OCI-LY7 (cell line): Measurements from ENCODE around the gene GGCT. TPM values are rescaled to one million over a fixed set of nuclear protein-coding genes. Genes with fewer than 3 reads are reported as not detected.

Experiments used
- BruUV-seq: library from RNA; stranded (reverse); fragments of 400-500 nt; replicated peaks from 2 replicates; lab custom pipeline; 2021; lab: Mats Ljungman, UMichigan
- CTCF ChIA-PET: fragments of 300-600 bp; sonication (Branson Sonifier 250); formaldehyde crosslinking; loops from one replicate; lab custom pipeline; 2022; ENCODE audit warnings: antibody characterized with exemption; ENCODE audit not compliant: unreplicated experiment; lab: Charles Lee
- POLR2A ChIA-PET: fragments of 300-600 bp; sonication (Branson Sonifier 250); formaldehyde crosslinking; loops from one replicate; lab custom pipeline; 2022; ENCODE audit warnings: antibody characterized with exemption; lab: Charles Lee
- DNase-seq: peaks from one replicate; pipeline ENCODE4 v3.0.0-alpha.2; 2015; ENCODE audit warnings: low spot score
- H2AFZ ChIP-seq: fragments of 200-600 bp; sonication (generic), shearing (Covaris generic); 2 replicates; pipeline ENCODE4 v1.6.1; 2014; ENCODE audit warnings: mild to moderate bottlenecking, antibody characterized with exemption, low read length, moderate library complexity
- H3K27ac ChIP-seq: fragments of 200-600 bp; sonication (generic); 2 replicates; pipeline ENCODE4 v1.5.1; 2014; ENCODE audit warnings: mixed run types, low read depth, mild to moderate bottlenecking, moderate library complexity, low read length, inconsistent platforms; ENCODE audit not compliant: poor library complexity, severe bottlenecking
- H3K36me3 ChIP-seq: fragments of 200-600 bp; sonication (generic); 2 replicates; pipeline ENCODE4 v1.6.1; 2014; ENCODE audit warnings: mild to moderate bottlenecking, antibody characterized with exemption, low read length, moderate library complexity, mixed read lengths; ENCODE audit not compliant: insufficient read depth
- H3K4me1 ChIP-seq: fragments of 200-600 bp; sonication (generic); 2 replicates; pipeline ENCODE4 v1.5.1; 2014; ENCODE audit warnings: mild to moderate bottlenecking, low read length; ENCODE audit not compliant: insufficient read depth, poor library complexity, severe bottlenecking
- H3K4me2 ChIP-seq: fragments of 200-600 bp; sonication (generic); 2 replicates; pipeline ENCODE4 v1.6.1; 2014; ENCODE audit warnings: mild to moderate bottlenecking, low read length
- H3K4me3 ChIP-seq: fragments of 200-600 bp; sonication (generic); 2 replicates; pipeline ENCODE4 v1.5.1; 2014; ENCODE audit warnings: mild to moderate bottlenecking, low read depth, low read length; ENCODE audit not compliant: poor library complexity, severe bottlenecking
- H3K79me2 ChIP-seq: fragments of 200-600 bp; sonication (generic); 2 replicates; pipeline ENCODE4 v1.6.1; 2016; ENCODE audit warnings: low read depth, mild to moderate bottlenecking, low read length, moderate library complexity, mixed read lengths; ENCODE audit not compliant: insufficient read depth
- H3K9me2 ChIP-seq: fragments of 200-600 bp; sonication (generic); 2 replicates; pipeline ENCODE4 v1.6.1; 2016; ENCODE audit warnings: mild to moderate bottlenecking, low read length, mixed read lengths; ENCODE audit not compliant: insufficient read depth
- H3K9me3 ChIP-seq: fragments of 200-600 bp; sonication (generic); 2 replicates; pipeline ENCODE4 v1.6.1; 2014; ENCODE audit warnings: mild to moderate bottlenecking, mixed run types, low read length, mixed read lengths
- H4K20me1 ChIP-seq: fragments of 200-600 bp; sonication (generic); 2 replicates; pipeline ENCODE4 v1.6.1; 2014; ENCODE audit warnings: mild to moderate bottlenecking, antibody characterized with exemption, low read length, moderate library complexity, mixed read lengths; ENCODE audit not compliant: insufficient read depth
- CTCF ChIP-seq: fragments of 200-600 bp; sonication (generic); conservative IDR thresholded peaks from 2 replicates; pipeline ENCODE4 v1.5.1; 2014; ENCODE audit warnings: mild to moderate bottlenecking, antibody characterized with exemption, low read length, moderate library complexity, mixed read lengths
- EZH2phosphoT487 ChIP-seq: fragments of 200-600 bp; sonication (generic); IDR thresholded peaks from 2 replicates; pipeline ENCODE4 v1.6.1; 2018; ENCODE audit warnings: low read depth, borderline replicate concordance, mild to moderate bottlenecking, mixed run types, antibody characterized with exemption, low read length, moderate library complexity, mixed read lengths
- intact Hi-C: fragments of 100-400 bp; cut with micrococcal nuclease; formaldehyde crosslinking; loops from one replicate; pipeline ENCODE4 v1.10.0; 2022; ENCODE audit not compliant: unreplicated experiment
- total RNA-seq, 2 experiments: library from RNA; depleted of rRNA in 1 of 2; stranded (reverse); fragments of >200 nt in 1 of 2; shearing (Covaris generic) in 1 of 2; gene quantifications; 2 replicates each; pipeline ENCODE4 v1.2.3, GENCODE V29; 2014 to 2022

Gene GGCT
- total RNA-seq, 2 experiments from 2014 or later: 70.3 to 81.3 TPM

- no peaks in the 10 kb centered on the region for H3K9me2 ChIP-seq
- peaks cover 19% of the 10 kb centered on the region for H3K4me1 ChIP-seq
- DNase-seq: no peak
- no peaks in the 10 kb centered on the region for H3K36me3 ChIP-seq
- no peaks in the 10 kb centered on the region for H4K20me1 ChIP-seq
- no peaks in the 10 kb centered on the region for H3K9me3 ChIP-seq
- intact Hi-C loops: no loop called here
- no peak overlapping the region for H3K4me3 ChIP-seq
- no peak overlapping the region for H3K27ac ChIP-seq
- H2AFZ ChIP-seq: no peak overlapping the region
- TF ChIP-seq EZH2phosphoT487 (no peak), CTCF (no peak)
- no peak overlapping the region for H3K4me2 ChIP-seq
- ChIA-PET POLR2A (interaction anchor here (1.5 kb wide), 1 partner anchor 326 kb away, joined by 3 read pairs; no protein-coding TSS in a partner anchor), CTCF (no interaction called here)
- BruUV-seq: no TSS peak
- H3K79me2 ChIP-seq: no peaks in the 10 kb centered on the region
These were observed 44.9 kb downstream of the GGCT start for GRCh38 chr7:30459591-30460245.

GRCh38 chr7:30458311-30458710 is 46.3 kb downstream of the GGCT start:
- BruUV-seq: no TSS peak
- Histone ChIP-seq H3K4me2 (no peak overlapping the region), H3K79me2 (no peaks in the 10 kb centered on the region), H3K27ac (no peak overlapping the region), H3K4me3 (no peak overlapping the region), H4K20me1 (no peaks in the 10 kb centered on the region), H2AFZ (no peak overlapping the region), H3K36me3 (no peaks in the 10 kb centered on the region), H3K4me1 (peaks cover 4% of the 10 kb centered on the region), H3K9me3 (no peaks in the 10 kb centered on the region), H3K9me2 (no peaks in the 10 kb centered on the region)
- TF ChIP-seq EZH2phosphoT487 (no peak), CTCF (no peak)
- no peak for DNase-seq
- POLR2A ChIA-PET: interaction anchor here (0.7 kb wide), 4 partner anchors 8 to 869 kb away, joined by 3 to 5 read pairs (median 4); no protein-coding TSS in a partner anchor
- CTCF ChIA-PET: no interaction called here
- intact Hi-C loops: no loop called here

- no peak for DNase-seq
- Histone ChIP-seq H3K79me2 (no peaks in the 10 kb centered on the region), H3K9me3 (no peaks in the 10 kb centered on the region), H3K4me1 (no peaks in the 10 kb centered on the region), H2AFZ (no peak overlapping the region), H3K4me2 (no peak overlapping the region), H4K20me1 (no peaks in the 10 kb centered on the region), H3K36me3 (no peaks in the 10 kb centered on the region), H3K9me2 (no peaks in the 10 kb centered on the region), H3K27ac (no peak overlapping the region), H3K4me3 (no peak overlapping the region)
- ChIA-PET CTCF (interaction anchor here (0.6 kb wide), 1 partner anchor 16 kb away, joined by 3 read pairs; no protein-coding TSS in a partner anchor), POLR2A (interaction anchor here (1.2 kb wide), 1 partner anchor 103 kb away, joined by 3 read pairs; no protein-coding TSS in a partner anchor)
- TF ChIP-seq CTCF (no peak), EZH2phosphoT487 (no peak)
- no TSS peak for BruUV-seq
- intact Hi-C loops: no loop called here
These were observed 50.7 kb downstream of the GGCT start for GRCh38 chr7:30453921-30454320.
